ENCODE measurements around the gene LDLRAD4. TPM values are rescaled to one million over a fixed set of nuclear protein-coding genes. Genes with fewer than 3 reads are reported as not detected.

The LDLRAD4 gene
- total RNA-seq, 1 experiment from 2014 or later: 1.7 TPM

DNA sequence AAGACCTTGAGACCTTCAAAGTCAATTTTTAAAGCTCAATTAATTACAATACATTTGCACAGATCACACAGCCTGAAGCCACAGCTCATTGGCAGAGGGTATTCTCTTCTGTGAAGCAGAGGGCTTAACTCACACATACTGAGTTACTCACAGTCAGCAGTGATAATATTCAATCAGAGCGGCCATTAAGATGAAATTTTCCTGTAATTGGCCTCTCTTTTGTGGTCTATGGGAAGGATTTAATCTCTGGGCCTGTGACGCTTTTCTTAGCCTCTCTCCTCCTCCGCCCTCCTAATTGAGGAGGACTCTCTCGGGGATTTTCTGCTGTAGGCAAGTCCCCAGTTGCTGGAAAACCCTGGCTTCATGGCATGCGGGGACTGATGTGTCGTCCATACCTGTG is 12.3 kb upstream of the LDLRAD4 start:
- H3K9me3 ChIP-seq (ENCODE audit: insufficient read depth, low read depth): no peaks in the 10 kb centered on the region
- ChIA-PET CTCF (no interaction called here), POLR2A (ENCODE audit: unreplicated experiment) (interaction anchor here (0.5 kb wide), 1 partner anchor 866 kb away, joined by 4 read pairs; no protein-coding TSS in a partner anchor)

DNA sequence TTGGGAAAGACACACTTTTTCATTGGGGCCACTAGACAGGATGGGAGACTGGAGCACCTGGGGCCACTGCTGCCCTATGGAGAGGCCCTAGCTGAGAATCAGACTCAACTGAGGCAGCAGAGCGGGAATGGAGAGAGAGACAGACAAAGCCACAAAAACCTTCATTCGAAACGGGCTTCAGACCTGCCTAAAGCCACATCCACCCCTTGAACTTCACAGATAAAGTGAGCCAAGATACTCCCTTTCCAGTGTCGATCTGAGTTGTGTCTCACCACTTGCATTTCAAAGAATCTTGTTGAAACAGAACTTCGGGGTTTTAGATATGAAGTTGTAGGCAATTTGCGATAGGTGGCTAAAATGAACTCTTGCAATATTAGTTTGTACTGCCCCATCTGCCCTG is 11.3 kb upstream of the LDLRAD4 start:
- no peaks in the 10 kb centered on the region for H3K4me1 ChIP-seq (replicated peaks; ENCODE audit: insufficient read depth)
- no peak overlapping the region for H3K4me3 ChIP-seq
- ChIA-PET CTCF (no interaction called here), POLR2A (ENCODE audit: unreplicated experiment) (no interaction called here)
- no peak overlapping the region for H3K27ac ChIP-seq
- H3K36me3 ChIP-seq (ENCODE audit: low read depth): no peaks in the 10 kb centered on the region
- H4K20me1 ChIP-seq (ENCODE audit: insufficient read depth): no peaks in the 10 kb centered on the region
- intact Hi-C loops (cut with micrococcal nuclease; ENCODE audit: unreplicated experiment): no loop called here
- no peaks in the 10 kb centered on the region for H3K79me2 ChIP-seq (ENCODE audit: low read depth)
- H2AFZ ChIP-seq: no peak overlapping the region
- H3F3A ChIP-seq (ENCODE audit: insufficient read depth, low read depth): no peaks in the 10 kb centered on the region
- TF ChIP-seq CTCF (conservative IDR thresholded peaks at IDR 0.05): no peak
- TF ChIP-seq EZH2 (IDR thresholded peaks at IDR 0.05; ENCODE audit: low read depth): no peak
- H3K9me2 ChIP-seq (ENCODE audit: insufficient read depth): no peaks in the 10 kb centered on the region
- H3K27me3 ChIP-seq (ENCODE audit: insufficient read depth, low read depth): peaks cover 86% of the 10 kb centered on the region
- BruUV-seq (replicated peaks): no TSS peak
- DNase-seq: no peak
- H3K4me2 ChIP-seq: no peak overlapping the region
- no peaks in the 10 kb centered on the region for H3K9me3 ChIP-seq (ENCODE audit: insufficient read depth, low read depth)

More for the DNA sequence above, 12.3 kb upstream of the LDLRAD4 start:
- peaks cover 80% of the 10 kb centered on the region for H3K27me3 ChIP-seq (ENCODE audit: insufficient read depth, low read depth)
- DNase-seq: no peak
- no peak overlapping the region for H3K27ac ChIP-seq
- H3K9me2 ChIP-seq (ENCODE audit: insufficient read depth): no peaks in the 10 kb centered on the region
- H3F3A ChIP-seq (ENCODE audit: insufficient read depth, low read depth): no peaks in the 10 kb centered on the region
- no peaks in the 10 kb centered on the region for H3K4me1 ChIP-seq (replicated peaks; ENCODE audit: insufficient read depth)
- no peak overlapping the region for H3K4me2 ChIP-seq
- no peaks in the 10 kb centered on the region for H3K36me3 ChIP-seq (ENCODE audit: low read depth)
- no peaks in the 10 kb centered on the region for H4K20me1 ChIP-seq (ENCODE audit: insufficient read depth)
- intact Hi-C loops (cut with micrococcal nuclease; ENCODE audit: unreplicated experiment): no loop called here
- BruUV-seq (replicated peaks): no TSS peak
- H3K79me2 ChIP-seq (ENCODE audit: low read depth): no peaks in the 10 kb centered on the region
- H3K4me3 ChIP-seq: no peak overlapping the region
- no peak for TF ChIP-seq CTCF (conservative IDR thresholded peaks at IDR 0.05)
- TF ChIP-seq EZH2 (IDR thresholded peaks at IDR 0.05; ENCODE audit: low read depth): no peak
- H2AFZ ChIP-seq: no peak overlapping the region

DNA sequence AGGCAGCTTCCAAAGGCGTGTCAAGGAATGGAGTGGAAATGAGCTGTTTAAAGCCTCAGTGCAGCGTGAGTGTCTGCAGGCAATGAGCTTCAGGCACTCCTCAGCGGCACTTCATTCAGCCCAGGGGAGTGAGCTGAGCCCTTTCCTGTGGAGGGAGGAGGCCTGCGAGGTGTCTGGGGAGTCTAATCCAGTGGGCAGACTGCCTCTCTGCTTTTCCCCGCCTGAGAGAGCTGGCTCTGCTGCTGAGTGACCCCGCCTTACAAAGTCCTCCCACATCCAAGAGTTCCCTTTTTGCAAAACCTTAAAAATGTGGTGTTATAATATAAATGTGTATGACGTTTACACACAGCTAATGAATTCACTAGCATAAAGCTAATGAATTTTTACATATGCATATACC is 7.0 kb upstream of the LDLRAD4 start:
- H3K36me3 ChIP-seq (ENCODE audit: low read depth): no peaks in the 10 kb centered on the region
- no peaks in the 10 kb centered on the region for H3K4me1 ChIP-seq (replicated peaks; ENCODE audit: insufficient read depth)
- H4K20me1 ChIP-seq (ENCODE audit: insufficient read depth): no peaks in the 10 kb centered on the region
- no peaks in the 10 kb centered on the region for H3K79me2 ChIP-seq (ENCODE audit: low read depth)
- no peak overlapping the region for H3K4me3 ChIP-seq
- no peaks in the 10 kb centered on the region for H3K9me3 ChIP-seq (ENCODE audit: insufficient read depth, low read depth)
- H3K9me2 ChIP-seq (ENCODE audit: insufficient read depth): no peaks in the 10 kb centered on the region
- H2AFZ ChIP-seq: no peak overlapping the region
- H3K27ac ChIP-seq: no peak overlapping the region
- H3F3A ChIP-seq (ENCODE audit: insufficient read depth, low read depth): no peaks in the 10 kb centered on the region
- TF ChIP-seq EZH2 (IDR thresholded peaks at IDR 0.05; ENCODE audit: low read depth): no peak
- no peak for TF ChIP-seq CTCF (conservative IDR thresholded peaks at IDR 0.05)
- peaks cover 87% of the 10 kb centered on the region for H3K27me3 ChIP-seq (ENCODE audit: insufficient read depth, low read depth)
- no TSS peak for BruUV-seq (replicated peaks)
- H3K4me2 ChIP-seq: no peak overlapping the region
- no peak for DNase-seq
- CTCF ChIA-PET: no interaction called here
- intact Hi-C loops (cut with micrococcal nuclease; ENCODE audit: unreplicated experiment): no loop called here
- POLR2A ChIA-PET (ENCODE audit: unreplicated experiment): no interaction called here

All from PC-9 (cell line).